GM21786 (cell line): ENCODE results near the gene COL18A1.
"Not testable (repeated sequence)": the region's sequence is repeated elsewhere in the genome, so short reads cannot be mapped to it uniquely, and the experiment has no call there.

Experiments used
- ATAC-seq: cut with Tn5 transposase; IDR thresholded peaks from one replicate; pipeline ENCODE4 v1.9.1; 2021; ENCODE audit not compliant: unreplicated experiment

Gene COL18A1

GRCh38 chr21:45514311-45515021 is 109.5 kb downstream of the COL18A1 start:
- no peak for ATAC-seq

- ATAC-seq, result no peak
Observed at GRCh38 chr21:45515241-45516061, 110.5 kb downstream of the COL18A1 start.

GRCh38 chr21:45516071-45516670 is 111.2 kb downstream of the COL18A1 start:
- no peak for ATAC-seq

DNA sequence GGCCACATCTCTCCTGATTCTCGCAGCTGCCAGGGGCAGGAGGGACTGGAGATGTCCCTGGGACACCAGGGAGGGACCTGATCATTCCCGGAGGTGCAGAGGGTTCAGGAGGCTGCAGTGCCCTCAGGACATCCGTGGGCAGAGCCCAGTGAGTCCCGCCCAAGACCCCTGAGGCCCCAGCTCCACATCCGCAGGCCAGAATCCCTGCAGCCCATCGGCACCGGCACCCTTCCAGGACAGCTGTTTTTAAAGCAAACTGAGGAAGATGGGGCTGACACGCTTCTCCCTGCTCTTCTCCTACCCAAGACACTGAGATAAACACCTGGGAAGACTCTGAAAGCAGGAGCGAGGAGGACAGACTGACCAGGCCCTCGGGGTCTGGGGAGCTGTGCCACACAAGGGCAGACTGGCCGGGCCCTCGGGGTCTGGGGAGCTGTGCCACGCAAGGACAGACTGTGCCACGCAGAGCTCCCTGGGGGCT is 111.7 kb downstream of the COL18A1 start:
- ATAC-seq, result no peak

DNA sequence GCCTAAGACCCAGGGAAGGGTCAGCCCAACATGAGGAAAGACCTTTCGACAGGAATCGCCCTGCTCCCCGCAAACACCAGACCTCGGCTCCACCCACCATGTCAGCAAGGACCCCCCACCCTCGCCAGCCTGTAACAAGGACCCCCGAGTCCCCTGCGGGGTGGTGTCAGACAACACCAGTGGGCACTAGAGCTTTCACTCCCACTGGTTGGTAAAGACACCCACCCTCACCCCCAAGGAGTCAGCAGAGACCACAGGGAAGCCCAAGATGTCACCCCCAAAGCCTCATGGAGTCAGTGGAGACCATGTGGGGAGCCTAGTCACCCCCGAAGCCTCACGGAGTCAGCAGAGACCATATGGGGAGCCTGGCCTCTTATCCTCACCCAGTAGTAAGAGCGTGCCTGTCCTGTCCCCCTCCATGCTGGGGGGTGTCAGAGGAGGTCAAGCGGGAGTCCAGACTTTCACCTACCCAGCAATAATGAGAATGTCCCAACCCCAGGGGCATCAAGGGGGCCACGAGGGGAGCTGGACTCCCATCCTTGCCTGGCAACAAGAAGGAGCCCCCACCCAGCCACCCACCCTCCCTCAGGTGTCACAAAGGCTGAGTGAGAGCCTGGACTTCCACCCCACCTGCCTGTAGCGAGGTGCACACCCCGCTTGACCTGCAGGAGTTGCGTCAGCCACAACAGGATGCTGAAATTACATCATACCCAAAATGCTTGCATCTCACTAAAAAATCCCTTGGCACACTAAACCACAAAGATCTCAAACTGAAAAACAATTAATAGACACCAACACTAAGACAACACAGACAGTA is 112.5 kb downstream of the COL18A1 start:
- no peak for ATAC-seq

- ATAC-seq, result no peak
Observed at GRCh38 chr21:45518742-45519141, 113.8 kb downstream of the COL18A1 start.

DNA sequence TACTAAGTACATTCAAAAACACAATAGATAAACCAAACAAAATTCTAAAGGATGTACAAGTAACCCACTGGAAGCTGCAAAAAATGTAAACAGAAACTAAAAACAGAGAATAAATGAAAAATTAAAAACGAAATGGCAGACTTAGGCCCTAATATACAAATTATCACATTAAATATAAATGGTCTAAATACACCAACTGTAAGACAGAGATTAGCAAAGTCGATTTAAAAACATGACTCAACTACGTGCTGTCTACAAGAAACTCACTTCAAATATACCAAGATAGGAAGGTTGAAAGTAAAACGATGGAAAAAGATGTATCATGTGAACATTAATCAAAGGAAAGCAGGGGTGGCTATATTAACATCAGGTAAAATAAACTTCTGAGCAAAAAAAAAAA is 114.2 kb downstream of the COL18A1 start:
- no peak for ATAC-seq

DNA sequence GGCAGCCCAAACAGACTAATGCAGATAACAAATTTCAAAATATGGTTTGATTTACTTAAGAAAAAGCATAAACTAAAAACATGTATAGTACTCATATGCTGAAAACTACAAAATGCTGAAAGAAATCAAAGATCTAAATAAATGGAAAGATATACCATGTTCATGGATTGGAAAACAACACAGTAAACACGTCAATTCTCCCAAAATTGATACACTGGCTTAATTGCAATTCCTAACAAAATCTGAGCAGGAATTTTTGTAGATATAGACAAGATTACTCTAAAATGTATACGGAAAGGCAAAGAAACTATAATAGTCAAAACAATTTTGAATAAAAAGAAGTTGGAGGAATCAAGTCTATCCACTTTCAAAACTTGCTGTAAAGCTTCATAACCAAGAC is 116.3 kb downstream of the COL18A1 start:
- ATAC-seq, result no peak

GRCh38 chr21:45522381-45522780 is 117.4 kb downstream of the COL18A1 start:
- ATAC-seq, result no peak

- no peak for ATAC-seq
Observed at GRCh38 chr21:45522986-45523385, 118.0 kb downstream of the COL18A1 start.

- ATAC-seq, result no peak
Observed at GRCh38 chr21:45523411-45524101, 118.6 kb downstream of the COL18A1 start.

DNA sequence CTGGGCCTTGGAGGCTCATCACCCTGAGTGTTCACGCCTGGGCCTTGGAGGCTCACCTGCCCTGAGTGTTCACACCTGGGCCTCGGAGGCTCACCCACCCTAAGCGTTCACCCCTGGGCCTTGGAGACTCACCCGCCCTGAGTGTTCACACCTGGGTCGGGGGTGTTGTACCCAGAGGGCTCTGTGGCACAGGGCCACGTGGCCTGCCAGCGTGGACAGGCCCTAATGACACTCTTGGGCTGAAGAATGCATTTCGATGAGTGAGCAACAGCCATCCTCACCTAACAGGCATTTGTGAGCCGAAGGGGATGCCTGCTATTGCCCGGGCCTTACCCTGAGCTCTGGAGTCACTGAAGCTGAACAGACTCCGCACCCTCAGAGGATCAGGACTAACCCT is 119.8 kb downstream of the COL18A1 start:
- no peak for ATAC-seq

- ATAC-seq, result no peak
Observed at GRCh38 chr21:45525153-45525909, 120.4 kb downstream of the COL18A1 start.

- ATAC-seq, result no peak
Observed at GRCh38 chr21:45525910-45526306, 120.9 kb downstream of the COL18A1 start.

GRCh38 chr21:45527151-45527999 is 122.4 kb downstream of the COL18A1 start:
- ATAC-seq, result not testable (repeated sequence)

DNA sequence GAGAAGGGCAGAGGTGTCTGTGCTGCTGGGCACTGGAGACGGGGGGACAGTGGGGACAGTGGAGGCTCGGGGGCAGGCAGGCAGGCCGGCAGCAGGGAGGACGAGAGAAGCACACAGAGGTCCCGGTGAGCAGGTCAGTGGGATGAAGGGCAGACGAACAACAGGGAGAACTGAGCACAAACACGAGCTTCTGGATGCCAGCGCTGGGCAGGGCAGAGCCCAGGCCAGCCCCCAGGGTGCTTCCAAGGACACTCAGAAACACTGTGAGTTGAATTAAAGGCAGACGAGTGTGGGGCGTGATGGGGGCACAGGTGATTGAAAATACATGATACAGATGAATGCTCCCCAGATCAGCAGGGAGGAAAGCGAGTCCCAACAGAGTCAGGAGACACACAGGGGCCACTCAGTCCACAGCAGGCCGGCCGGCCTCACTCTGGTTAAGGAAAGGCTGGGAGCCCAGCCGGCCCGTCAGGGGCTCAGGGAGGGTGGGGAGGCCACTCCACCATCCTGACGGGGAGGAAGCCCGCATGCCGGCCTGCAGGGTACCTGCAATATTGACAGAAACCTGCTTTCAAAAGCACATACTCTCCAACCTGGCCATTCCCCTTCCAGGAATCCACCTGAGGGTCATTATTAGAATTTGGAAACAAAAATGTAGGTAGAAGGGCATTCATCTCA is 123.2 kb downstream of the COL18A1 start:
- ATAC-seq, result no peak

- no peak for ATAC-seq
Observed at GRCh38 chr21:45528981-45529784, 124.2 kb downstream of the COL18A1 start.
